HG03066 (cell line): ENCODE results near the gene EIF1B.
"Not testable (repeated sequence)": the region's sequence is repeated elsewhere in the genome, so short reads cannot be mapped to it uniquely, and the experiment has no call there.

Experiments
- ATAC-seq: cut with Tn5 transposase; IDR thresholded peaks from one replicate; pipeline ENCODE4 v1.9.1; 2021; ENCODE audit warnings: low read depth; ENCODE audit not compliant: unreplicated experiment

The EIF1B gene

DNA sequence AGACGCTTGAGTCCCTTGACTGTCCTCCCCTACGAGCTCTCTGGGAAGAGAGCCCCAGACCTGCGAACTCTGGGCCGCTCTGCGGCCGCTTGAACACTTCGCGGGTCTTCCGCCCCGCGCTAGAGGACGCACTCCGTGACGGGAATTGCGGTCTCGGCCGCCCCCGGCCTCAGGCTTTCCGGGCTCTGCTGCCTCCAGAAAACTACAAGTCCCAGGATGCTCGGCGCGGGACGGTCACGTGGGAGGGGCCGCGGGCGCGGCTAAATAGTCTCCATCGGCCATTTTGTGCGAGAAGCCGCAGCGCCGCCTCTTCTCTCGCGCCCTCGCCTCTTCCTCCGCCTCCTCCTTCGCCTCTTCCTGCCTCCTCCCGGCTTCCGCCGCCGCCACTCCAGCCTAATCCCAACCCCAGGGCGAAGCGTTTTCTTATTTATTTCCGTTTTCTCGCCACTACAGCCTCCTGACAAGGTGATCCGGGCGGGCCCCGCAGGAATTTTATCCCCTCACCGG, at the start of gene EIF1B:
Gene EIF1B, plus strand, starts transcription at position 290 of the 507 bp plus-strand sequence. CDS start 235 bp downstream, outside the sequence.
- peak; percentile 95 for ATAC-seq

DNA sequence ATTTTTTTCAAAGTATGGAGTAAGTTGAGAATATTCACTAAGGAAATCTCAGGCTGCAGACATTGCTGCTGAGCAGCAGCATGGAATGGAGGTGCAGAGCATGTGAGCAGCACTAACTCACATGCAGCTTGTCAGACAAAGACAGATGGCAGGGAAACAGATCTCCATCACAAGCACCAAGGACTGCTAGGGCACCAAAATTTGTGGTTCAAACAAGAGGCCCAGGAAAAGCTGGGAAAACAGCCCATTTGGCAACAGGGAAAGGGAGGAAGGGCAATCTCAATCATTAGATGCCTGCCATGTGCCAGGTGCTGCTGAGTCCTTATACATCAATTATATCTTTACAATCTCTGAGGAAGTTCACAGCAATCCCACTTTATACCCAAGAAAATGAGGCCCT, 47.2 kb upstream of the EIF1B start:
- ATAC-seq = no peak

DNA sequence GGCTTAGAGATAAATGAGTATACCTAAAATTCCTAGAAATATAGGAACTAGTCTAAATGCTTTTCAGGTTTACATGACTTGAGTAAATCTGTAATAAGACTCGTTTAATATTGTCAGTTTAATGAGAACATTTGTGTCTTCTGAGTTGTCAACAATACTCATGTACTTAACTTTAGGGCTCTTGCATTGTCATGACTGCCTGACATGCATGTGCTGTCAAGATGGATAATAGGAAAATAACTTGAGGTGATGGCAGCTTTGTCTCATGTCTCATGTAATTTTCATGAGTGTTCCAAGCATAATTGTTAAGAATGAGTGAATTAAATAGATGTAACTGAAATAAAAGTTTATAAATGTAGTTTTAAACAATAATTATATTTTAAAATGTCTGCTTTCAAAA, 45.1 kb upstream of the EIF1B start:
- no peak for ATAC-seq

DNA sequence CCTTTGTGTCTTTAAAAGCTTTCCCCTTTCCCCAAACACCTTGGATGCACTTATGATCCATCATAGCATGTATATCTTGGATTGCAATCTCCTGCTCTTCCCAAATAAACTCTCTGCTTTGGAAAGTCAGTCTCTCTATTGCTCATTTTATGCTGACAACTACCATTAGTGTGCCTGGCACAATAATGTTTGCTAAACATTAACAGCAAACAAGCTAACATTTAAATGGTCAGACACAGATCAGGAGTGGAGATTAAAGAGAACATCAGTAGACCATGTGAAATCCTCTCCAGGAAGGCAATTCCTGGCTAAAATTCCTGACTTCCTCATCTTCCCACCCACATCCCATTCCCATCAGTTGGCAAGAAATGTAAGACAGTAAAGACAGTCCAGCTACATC, 44.3 kb upstream of the EIF1B start:
- no peak for ATAC-seq

DNA sequence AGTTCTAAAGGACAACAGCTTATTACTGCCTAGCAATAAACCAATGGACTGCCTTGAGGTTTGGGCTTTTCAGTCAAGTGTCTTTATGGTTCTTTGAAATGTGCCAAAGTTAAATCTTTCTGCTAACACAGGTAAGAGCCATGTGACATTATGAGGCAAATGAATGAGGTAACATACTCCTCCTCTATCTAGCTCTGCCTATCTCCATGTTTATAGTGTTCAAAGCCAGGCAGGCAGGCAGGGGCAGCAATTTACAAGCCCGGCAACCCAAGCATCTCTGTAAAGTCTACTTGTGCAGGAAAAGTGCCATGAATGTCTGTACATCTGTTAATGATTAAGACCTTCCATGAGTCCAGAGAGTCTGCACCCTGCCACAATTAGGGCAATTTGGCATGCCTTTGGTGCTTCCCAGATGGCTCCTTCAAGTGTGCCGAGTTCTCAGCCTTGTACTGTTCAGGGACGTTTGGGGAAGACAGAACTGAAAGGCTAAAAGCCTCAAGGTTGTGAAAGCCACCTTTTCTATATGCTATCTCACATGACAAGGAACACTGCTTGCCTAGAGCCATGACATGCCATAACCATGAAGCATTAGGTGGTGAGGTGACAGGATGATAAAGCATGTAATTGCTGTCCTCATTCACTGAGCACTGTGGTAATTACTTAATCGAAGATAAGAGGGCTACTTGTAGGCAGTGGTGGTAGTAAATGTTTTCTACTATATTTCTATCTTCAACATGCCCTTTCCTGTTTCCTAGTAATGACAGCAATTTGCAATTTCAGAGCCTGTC, 41.4 kb upstream of the EIF1B start:
- ATAC-seq = no peak

DNA sequence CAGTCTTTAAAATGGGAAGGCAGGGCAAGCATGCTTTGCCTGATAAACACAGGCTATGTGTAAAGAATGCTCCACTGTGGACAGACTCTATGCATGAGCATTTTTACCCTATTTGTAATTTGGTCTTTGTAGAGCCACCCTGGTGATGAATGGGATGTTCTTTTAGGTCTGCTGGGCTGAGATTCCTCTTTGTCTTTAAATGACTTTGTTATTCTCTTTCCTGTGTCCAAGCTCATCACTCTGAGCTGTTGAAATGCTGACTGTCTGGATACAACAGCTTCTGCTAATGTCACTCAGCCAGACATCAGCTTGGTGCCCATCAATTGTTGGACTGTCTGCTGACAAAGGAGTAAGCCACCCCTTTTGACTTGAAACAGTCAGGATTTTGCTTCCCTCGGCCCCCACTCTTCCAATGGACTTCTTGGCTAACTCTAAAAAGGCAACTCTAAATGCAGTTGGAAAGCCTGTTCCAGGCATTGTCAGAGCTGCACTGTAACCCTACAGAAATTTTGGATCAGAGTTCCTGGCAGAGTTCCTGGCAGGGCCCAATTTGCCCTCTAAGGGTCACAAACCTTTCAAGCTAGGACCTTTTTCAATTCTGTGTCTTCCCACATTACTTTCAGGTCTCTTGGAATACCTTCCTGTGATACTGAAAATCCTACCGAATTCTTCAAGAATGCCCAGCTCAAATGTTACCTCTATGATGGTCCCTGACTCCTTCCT, 40.5 kb upstream of the EIF1B start:
- ATAC-seq = no peak

DNA sequence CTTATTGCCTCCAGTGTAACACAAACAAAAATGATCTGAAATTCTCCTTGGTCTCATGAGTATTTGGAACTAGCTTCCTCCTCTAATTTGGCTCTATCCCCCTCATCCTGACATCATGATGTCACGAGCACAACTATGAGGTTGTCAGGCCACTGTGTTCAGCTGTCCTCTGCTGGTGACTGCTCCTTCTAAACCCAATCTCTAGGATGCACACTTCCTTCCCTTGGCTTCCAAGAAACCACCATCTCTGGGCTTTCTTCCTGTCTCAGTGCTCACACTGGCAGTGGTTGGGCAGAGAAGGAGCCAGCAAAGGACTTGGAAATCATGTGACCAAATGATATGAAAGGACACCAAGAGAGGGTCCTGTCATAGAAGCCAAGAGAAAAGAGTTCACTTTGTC, 30.7 kb upstream of the EIF1B start:
- ATAC-seq = no peak

DNA sequence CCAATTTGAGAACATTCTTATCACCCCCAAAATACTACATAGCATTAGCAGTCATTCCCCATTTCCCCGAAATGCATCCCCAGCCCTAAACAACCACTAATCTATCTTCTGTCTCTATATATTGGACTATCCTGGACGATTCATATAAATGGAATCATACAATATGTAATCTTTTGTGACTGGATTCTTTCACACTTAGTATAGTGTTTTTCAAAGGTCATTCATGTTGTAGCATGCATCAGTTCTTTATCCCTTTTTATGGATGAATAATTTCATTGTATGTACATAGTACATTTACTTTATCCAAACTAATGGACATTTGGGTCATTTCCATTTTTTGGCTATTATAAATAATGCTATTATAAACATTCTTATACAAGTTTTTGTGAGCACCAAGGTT, 27.5 kb upstream of the EIF1B start:
- ATAC-seq = no peak

DNA sequence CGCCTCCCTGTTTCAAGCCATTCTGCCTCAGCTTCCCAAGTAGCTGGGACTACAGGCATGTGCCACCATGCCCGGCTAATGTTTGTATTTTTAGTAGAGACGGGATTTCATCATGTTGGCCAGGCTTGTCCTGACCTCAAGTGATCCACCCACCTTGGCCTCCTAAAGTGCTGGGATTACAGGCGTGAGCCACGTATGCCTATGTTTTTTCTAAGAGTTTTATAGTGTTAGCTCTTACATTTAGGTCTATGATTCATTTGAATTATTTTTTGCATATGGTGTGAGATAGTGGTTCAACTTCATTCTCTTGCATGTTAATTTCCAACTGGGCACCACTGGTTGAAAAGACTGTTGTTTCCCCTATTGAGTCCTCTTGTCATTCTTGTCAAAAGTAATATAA, 26.4 kb upstream of the EIF1B start:
- ATAC-seq = not testable (repeated sequence)

DNA sequence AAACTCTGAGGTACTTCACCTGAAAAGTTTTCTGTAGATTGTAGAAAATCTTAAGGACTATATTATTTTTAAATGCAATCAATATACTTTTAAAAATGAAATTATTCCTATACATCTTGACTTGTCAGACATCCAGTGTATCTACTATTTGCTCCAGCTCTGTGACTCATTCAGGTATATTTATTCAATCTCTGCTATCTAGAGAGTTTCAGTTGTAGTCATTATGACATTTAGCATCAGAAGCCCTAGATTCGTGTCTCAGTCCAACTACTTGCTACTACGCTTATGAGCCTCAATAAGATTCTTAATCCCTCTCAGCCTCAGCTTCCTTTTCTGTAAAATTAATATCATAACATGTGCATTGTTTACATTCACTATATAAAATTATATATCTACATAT, 22.3 kb upstream of the EIF1B start:
- ATAC-seq = no peak

DNA sequence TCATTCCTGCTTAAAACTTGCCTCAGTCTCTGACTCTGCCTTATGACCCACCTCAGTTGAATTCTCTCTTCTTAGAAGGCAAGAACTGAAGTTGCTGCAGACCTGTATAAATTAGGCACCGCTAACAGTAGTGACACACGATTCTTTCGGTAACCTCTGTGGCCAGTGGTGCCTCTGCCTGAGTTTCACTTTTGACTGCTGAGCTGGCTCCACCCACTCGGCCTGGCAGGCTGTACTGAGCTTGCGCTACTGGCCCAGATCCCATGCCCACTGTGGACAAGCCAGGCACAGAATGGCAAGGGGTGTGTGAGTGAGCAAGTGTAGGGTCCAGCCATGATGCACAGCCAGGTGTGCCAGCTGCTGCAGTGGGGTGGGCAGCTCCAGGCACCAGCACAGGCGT, 19.1 kb upstream of the EIF1B start:
- no peak for ATAC-seq

DNA sequence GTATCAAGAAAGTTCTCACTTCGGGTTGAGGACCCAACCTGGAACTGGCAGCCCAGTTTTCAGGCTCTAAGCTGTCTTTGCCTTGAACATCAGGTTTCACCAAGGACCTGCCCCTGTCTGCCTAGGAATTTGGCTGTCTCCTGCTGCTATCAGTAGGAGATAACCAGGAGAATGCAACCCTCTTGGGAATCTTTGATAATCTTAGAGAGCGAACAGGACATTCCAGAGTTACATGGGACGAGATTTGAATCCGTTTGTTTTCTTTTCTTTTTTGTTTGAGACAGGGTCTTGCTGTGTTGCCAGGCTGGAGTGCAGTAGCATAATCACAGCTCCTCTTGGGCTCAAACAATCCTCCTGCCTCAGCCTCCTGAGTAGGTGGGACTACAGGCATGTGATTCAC, 18.0 kb upstream of the EIF1B start:
- no peak for ATAC-seq

DNA sequence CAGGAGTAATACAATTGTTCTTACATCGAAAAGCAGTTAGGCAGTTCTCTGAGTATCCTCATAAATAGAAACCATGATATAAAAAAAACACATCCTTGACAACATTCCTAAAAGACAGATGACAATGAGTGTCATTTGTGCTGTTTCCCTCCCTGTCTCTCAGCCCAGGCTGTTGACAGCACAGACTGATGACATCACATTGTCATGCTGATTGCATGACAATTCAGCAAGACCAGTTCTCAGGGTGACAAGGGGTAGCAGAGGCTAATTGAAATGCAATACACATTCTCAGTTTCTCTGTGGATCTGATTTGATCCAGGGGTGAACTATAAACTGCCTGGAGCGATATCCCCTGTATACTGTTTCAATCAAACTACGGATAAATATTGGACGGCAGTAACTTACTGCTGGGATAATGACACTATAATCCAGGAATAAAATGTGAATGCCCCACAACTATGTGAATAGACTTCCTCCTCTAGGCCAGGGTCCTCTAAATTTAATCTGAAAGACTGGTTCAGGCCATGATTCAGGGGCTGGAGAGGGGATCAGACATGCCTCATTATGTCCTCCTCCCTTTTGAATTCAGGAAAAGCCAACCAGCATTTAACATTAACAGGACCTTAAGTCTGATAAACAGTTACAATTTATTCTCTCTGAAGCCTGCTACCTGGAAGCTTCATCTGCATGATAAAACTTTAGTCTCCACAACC, 16.7 kb upstream of the EIF1B start:
- no peak for ATAC-seq

DNA sequence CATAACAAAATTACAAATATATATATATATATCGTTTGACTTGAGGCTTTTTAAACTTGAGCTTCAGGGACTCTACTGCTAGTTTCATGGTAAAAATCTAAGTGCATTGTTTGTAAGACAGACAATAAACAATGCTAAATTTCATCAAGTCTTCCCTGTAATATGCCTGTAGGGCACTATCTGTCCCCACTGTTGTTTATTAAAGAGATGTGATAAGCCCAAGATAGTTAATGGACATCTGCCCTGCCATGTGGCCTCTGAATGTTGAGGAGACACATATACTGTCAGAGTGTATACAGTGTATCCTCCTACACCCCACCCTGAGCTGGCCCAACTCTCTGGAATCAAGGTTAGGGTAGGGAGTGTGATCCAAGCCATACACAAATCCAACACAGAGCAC, 15.1 kb upstream of the EIF1B start:
- no peak for ATAC-seq

DNA sequence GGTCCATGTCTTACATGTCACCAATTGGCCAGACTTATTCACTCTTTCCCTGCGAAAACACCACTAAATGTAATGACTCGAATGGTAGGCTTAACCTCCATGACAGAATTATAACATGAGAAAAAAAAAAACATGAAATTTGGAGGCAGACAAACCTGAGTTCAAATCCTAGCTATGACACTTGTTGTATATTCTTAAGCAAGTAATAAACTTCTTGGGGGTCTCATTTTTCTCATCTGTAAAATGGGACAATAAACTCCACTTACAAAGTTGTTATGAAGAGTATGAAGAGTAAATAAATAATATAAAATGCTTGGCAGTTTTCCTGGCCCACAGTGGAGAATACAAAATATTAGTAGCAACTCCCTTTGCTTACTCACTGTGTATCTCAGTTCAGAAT, 11.4 kb upstream of the EIF1B start:
- ATAC-seq = no peak

DNA sequence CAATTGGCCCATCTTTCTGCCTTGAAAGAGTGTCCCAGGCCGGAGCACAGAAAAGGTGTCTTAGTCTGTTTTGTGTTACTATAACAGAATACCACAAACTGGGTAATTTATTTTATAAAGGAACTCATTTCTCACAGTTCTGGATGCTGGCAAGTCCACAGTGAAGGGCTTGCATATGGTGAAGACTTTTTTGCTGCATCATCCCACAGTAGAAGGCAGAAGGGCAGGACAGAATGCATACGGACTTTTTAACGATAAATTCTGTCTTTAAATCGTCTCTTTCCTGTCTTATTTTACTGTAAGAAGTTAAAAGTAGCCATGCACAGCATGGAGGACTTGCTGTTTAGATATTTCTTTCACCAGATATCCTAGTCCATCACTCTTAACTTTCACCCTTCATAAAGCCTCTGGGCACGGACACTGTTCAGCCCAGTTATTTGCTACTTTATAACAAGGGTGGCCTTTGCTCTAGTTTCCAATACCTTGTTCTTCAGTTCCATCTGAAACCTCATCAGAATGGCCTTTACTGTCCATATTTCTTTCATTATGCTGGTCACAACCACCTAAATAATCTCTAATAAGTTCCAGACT, 10.3 kb upstream of the EIF1B start:
- no peak for ATAC-seq

DNA sequence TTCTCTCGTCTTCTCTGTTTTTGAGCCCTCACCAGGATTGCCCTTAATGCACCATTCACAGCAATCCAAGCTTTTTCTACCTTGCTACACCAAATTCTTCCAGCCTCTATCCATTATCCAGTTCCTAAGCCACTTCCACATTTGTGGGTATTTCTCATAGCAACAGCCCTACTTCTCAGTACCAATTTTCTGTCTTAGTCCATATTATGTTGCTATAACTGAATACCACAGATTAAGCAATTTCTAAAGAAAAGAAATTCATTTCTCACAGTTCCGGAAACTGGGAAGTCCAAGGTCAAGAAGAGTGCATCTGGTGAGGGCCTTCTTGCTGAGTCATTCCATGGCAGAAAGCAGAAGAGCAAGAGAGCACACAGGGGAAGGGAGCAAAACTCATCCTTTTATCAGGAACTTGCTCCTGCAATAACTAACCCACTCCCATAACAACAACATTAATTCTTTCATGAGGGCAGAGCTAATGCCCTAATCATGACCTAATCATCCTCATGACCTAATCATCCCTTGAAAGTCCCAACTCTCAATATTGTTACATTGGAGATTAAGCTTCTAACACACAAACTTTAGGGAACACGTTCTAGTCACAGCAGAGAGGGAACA, 9.7 kb upstream of the EIF1B start:
- no peak for ATAC-seq

DNA sequence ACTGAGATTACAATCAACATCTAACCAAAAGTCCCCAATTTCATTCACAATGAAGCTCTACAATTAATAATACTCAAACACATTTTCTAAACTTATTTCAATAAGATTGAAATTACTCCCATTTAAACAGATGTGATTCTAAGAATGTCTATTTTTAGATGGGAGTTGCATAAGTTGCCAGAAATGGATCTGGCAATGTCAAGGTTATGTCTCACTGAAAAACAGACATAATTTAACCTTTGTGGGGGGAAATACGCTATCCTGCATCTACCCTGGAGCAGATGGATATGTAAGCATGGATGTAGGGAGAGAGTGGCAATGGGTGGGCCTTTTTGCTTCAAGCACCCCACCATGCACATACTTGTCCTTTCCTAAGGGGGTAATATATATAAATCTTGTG, 6.7 kb upstream of the EIF1B start:
- ATAC-seq = no peak

DNA sequence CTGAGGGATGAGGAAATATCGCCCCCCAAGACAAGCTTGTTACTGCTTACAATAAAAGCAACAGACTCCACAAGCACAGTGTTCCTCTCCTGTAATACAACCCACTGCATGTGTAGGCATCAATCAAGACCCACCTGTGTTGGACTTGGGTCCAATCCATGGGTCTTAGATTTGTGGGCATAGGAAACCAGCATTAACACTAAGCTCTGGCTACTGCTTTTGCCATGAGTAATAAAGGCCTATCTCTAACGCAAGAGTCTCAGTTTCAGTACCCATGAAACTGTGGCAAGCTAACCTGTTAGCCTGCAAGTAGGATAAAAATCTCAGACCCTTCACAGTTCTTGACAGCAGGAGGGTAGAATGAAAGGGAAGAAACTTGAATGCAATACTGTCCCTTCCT, 5.2 kb upstream of the EIF1B start:
- no peak for ATAC-seq

DNA sequence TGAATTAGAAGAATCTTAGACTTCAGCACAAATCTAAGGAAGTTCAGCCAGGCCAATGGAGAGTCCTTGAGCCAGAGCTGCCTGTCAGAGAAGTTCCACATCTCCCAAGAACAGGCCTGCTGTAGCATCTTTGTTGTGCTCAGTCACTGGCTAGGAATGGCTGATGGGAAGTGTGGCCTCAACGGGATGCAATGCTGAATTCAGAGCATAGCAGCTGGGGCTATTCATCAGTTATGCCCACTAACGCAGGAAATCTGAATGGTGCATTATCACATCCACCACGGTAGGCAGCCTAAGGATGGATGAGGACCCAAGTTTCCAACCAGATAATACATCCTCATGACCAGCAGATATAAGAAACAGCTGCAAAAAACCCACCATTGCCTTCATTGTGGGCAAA, 3.2 kb upstream of the EIF1B start:
- no peak for ATAC-seq

DNA sequence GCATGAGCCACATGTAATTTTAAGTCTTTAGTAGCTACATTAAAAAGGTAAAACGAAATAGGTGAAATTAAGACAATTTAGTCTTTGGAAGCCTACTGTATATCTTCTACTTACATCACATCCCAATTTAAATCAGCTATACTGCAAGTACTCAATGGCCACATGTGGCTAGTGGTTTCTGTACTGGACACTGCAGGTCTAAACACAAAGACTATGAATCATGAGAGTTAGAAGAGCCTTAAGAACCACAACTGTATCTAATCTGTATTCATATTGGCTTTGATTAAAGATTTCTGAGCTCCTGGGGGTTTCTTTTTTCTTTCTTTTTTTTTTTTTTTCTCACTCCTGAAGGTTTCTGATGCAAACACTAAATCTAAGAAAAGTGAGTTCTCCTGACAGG, 2.3 kb upstream of the EIF1B start:
- no peak for ATAC-seq
